HEK293 (cell line): ENCODE data around the gene RPS15.
A peak's percentile ranks its signal among the peaks of the same experiment; 100 is the strongest.

Experiments used
- CTCF ChIA-PET: fragments of 350-600 bp; formaldehyde crosslinking; extraction: SDS; loops from one replicate; lab custom pipeline; 2021; ENCODE audit warnings: antibody characterized with exemption; lab: Yijun Ruan, JAX
- POLR2A ChIA-PET: fragments of 300-600 bp; formaldehyde crosslinking; extraction: SDS; loops from one replicate; lab custom pipeline; 2020; ENCODE audit warnings: antibody characterized with exemption, inconsistent platforms; lab: Yijun Ruan, JAX
- H3K27ac ChIP-seq: fragments of 200-500 bp; sonication (Bioruptor generic); 2 replicates; pipeline ENCODE4 v1.5.1; 2014; ENCODE audit warnings: low read depth, low read length, control low read depth, inconsistent platforms; ENCODE audit errors: extremely low read depth
- H3K36me3 ChIP-seq, 2 experiments: fragments of 200-500 bp in 1 of 2; sonication (Bioruptor generic) in 1 of 2; 1 replicate in 1 of 2; 2 replicates in 1 of 2; pipeline ENCODE4 v1.5.1; 2014 to 2017; ENCODE audit warnings: inconsistent platforms in 2 of 2, low read length in 2 of 2; ENCODE audit not compliant: control insufficient read depth in 2 of 2, insufficient read depth in 1 of 2
- H3K4me1 ChIP-seq: fragments of 200-500 bp; sonication (Bioruptor generic); 2 replicates; pipeline ENCODE4 v1.5.1; 2014; ENCODE audit warnings: mild to moderate bottlenecking, low read length, inconsistent platforms; ENCODE audit not compliant: control insufficient read depth, insufficient read depth
- H3K4me3 ChIP-seq: 2 replicates; pipeline ENCODE4 v1.5.1; 2011; ENCODE audit warnings: low read depth, mild to moderate bottlenecking, control low read depth, low read length, moderate library complexity
- H3K9me3 ChIP-seq: fragments of 200-500 bp; sonication (Bioruptor generic); 2 replicates; pipeline ENCODE4 v1.5.1; 2014; ENCODE audit warnings: low read depth, low read length, inconsistent platforms; ENCODE audit not compliant: control insufficient read depth, insufficient read depth
- KLF1 ChIP-seq: fragments of 450-650 bp; formaldehyde crosslinking; IDR thresholded peaks from 2 replicates; pipeline ENCODE4 v1.5.1; 2016; ENCODE audit warnings: missing biosample characterization, missing genetic modification characterization
- KLF16 ChIP-seq: fragments of 450-650 bp; formaldehyde crosslinking; IDR thresholded peaks from 2 replicates; pipeline ENCODE4 v1.5.1; 2017; ENCODE audit warnings: missing biosample characterization, missing genetic modification characterization
- KLF8 ChIP-seq: fragments of 450-650 bp; formaldehyde crosslinking; IDR thresholded peaks from 2 replicates; pipeline ENCODE4 v1.5.1; 2016; ENCODE audit warnings: missing biosample characterization, missing genetic modification characterization
- KLF9 ChIP-seq: fragments of 450-650 bp; formaldehyde crosslinking; IDR thresholded peaks from 2 replicates; pipeline ENCODE4 v1.5.1; 2016; ENCODE audit warnings: missing biosample characterization, missing genetic modification characterization, low read depth
- MEIS1 ChIP-seq: sonication (generic); formaldehyde crosslinking; IDR thresholded peaks from 2 replicates; pipeline ENCODE4 v1.8.1; 2022; ENCODE audit warnings: missing genetic modification reagents, mild to moderate bottlenecking, borderline replicate concordance
- OVOL3 ChIP-seq: fragments of 450-650 bp; formaldehyde crosslinking; IDR thresholded peaks from 2 replicates; pipeline ENCODE4 v1.5.1; 2016; ENCODE audit warnings: missing biosample characterization, missing genetic modification characterization
- ZBTB48 ChIP-seq: fragments of 450-650 bp; formaldehyde crosslinking; IDR thresholded peaks from 2 replicates; pipeline ENCODE4 v1.5.1; 2016; ENCODE audit warnings: missing biosample characterization, missing genetic modification characterization
- ZFP69B ChIP-seq: fragments of 450-650 bp; formaldehyde crosslinking; IDR thresholded peaks from 2 replicates; pipeline ENCODE4 v1.5.1; 2016; ENCODE audit warnings: missing biosample characterization, missing genetic modification characterization
- ZNF138 ChIP-seq: fragments of 450-650 bp; formaldehyde crosslinking; IDR thresholded peaks from 2 replicates; pipeline ENCODE4 v1.5.1; 2016; ENCODE audit warnings: missing biosample characterization, missing genetic modification characterization, borderline replicate concordance
- ZNF146 ChIP-seq: fragments of 450-650 bp; formaldehyde crosslinking; IDR thresholded peaks from 2 replicates; pipeline ENCODE4 v1.5.1; 2016; ENCODE audit warnings: missing biosample characterization, missing genetic modification characterization
- ZNF155 ChIP-seq: fragments of 450-650 bp; formaldehyde crosslinking; IDR thresholded peaks from 2 replicates; pipeline ENCODE4 v1.5.1; 2016; ENCODE audit warnings: missing biosample characterization, missing genetic modification characterization
- ZNF175 ChIP-seq: fragments of 450-650 bp; formaldehyde crosslinking; IDR thresholded peaks from 2 replicates; pipeline ENCODE4 v1.5.1; 2016; ENCODE audit warnings: missing biosample characterization, missing genetic modification characterization
- ZNF2 ChIP-seq: fragments of 450-650 bp; formaldehyde crosslinking; IDR thresholded peaks from 2 replicates; pipeline ENCODE4 v1.5.1; 2016; ENCODE audit warnings: missing biosample characterization, missing genetic modification characterization
- ZNF350 ChIP-seq: fragments of 450-650 bp; formaldehyde crosslinking; IDR thresholded peaks from 2 replicates; pipeline ENCODE4 v1.5.0; 2017; ENCODE audit warnings: missing biosample characterization, mild to moderate bottlenecking, missing genetic modification characterization
- ZNF404 ChIP-seq: fragments of 450-650 bp; formaldehyde crosslinking; IDR thresholded peaks from 2 replicates; pipeline ENCODE4 v1.5.1; 2017; ENCODE audit warnings: missing biosample characterization, missing genetic modification characterization
- ZNF549 ChIP-seq: fragments of 450-650 bp; IDR thresholded peaks from 2 replicates; pipeline ENCODE4 v1.5.1; 2018; ENCODE audit warnings: missing biosample characterization, missing genetic modification characterization, mild to moderate bottlenecking, inconsistent platforms, moderate library complexity
- ZNF707 ChIP-seq: fragments of 450-650 bp; formaldehyde crosslinking; IDR thresholded peaks from 2 replicates; pipeline ENCODE4 v1.5.1; 2016; ENCODE audit warnings: missing biosample characterization, missing genetic modification characterization
- ZNF776 ChIP-seq: fragments of 450-650 bp; formaldehyde crosslinking; IDR thresholded peaks from 2 replicates; pipeline ENCODE4 v1.5.0; 2017; ENCODE audit warnings: missing biosample characterization, missing genetic modification characterization, borderline replicate concordance
- ZSCAN23 ChIP-seq: fragments of 450-650 bp; formaldehyde crosslinking; IDR thresholded peaks from 2 replicates; pipeline ENCODE4 v1.5.1; 2016; ENCODE audit warnings: missing biosample characterization, missing genetic modification characterization
- ZSCAN30 ChIP-seq: fragments of 450-650 bp; IDR thresholded peaks from 2 replicates; pipeline ENCODE4 v1.5.1; 2018; ENCODE audit warnings: missing biosample characterization, mild to moderate bottlenecking, missing genetic modification characterization, moderate library complexity
- ZXDB ChIP-seq: fragments of 450-650 bp; formaldehyde crosslinking; IDR thresholded peaks from 2 replicates; pipeline ENCODE4 v1.5.1; 2016; ENCODE audit warnings: missing biosample characterization, missing genetic modification characterization
- TF ChIP-seq, protein P1 (sequence below): IDR thresholded peaks from 2 replicates; pipeline ENCODE4 v1.6.1; 2011; ENCODE audit warnings: mild to moderate bottlenecking, low read depth, low read length, borderline replicate concordance
- TF ChIP-seq, protein P2 (sequence below): fragments of 450-650 bp; formaldehyde crosslinking; IDR thresholded peaks from 2 replicates; pipeline ENCODE4 v1.5.1; 2016; ENCODE audit warnings: missing biosample characterization, missing genetic modification characterization
- TF ChIP-seq, protein P3 (sequence below): fragments of 450-650 bp; formaldehyde crosslinking; IDR thresholded peaks from 2 replicates; pipeline ENCODE4 v1.5.1; 2016; ENCODE audit warnings: missing biosample characterization, missing genetic modification characterization
- TF ChIP-seq, protein P4 (sequence below): fragments of 450-650 bp; formaldehyde crosslinking; IDR thresholded peaks from 2 replicates; pipeline ENCODE4 v1.5.1; 2016; ENCODE audit warnings: missing biosample characterization, missing genetic modification characterization
- TF ChIP-seq, protein P5 (sequence below): fragments of 450-650 bp; formaldehyde crosslinking; IDR thresholded peaks from 2 replicates; pipeline ENCODE4 v1.5.1; 2017; ENCODE audit warnings: missing biosample characterization, missing genetic modification characterization

RPS15 gene

DNA sequence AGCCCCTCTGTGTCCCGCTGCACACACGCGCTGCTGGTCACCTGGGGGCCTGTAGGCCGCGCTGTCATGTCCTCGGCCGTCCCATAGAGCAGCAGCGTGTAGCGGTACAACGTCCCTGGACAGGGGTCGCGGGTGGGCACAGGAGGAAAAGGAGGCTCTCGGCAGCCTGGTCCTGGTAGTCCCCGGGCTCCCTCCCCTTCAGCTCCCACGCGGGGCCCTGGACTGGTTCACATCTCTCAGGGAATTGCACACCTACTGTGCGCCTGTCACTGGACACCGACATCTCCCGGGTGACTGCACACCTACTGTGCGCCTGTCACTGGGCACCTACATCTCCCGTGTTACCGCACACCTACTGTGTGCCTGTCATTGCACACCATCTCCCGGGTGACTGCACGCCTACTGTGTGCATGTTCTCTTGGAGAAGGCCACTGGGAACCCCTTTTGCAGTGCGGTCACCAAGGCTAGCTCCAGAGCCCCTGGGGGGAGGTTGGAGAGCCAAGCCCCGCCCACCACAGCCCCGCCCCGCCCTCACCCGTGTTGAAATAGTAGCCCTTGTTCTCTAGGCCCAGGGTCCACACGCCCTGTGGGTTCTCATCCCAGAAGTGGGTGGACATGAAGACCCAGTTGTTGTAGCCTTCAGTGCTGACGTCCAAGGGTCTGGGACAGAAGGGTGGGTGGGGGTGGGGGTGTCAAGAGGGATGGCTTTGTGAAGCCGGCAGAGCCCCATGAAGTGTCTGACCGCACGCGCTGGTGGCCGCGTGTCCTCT is 44.4 kb downstream of the RPS15 start (continued):
- TF ChIP-seq, protein P1, sequence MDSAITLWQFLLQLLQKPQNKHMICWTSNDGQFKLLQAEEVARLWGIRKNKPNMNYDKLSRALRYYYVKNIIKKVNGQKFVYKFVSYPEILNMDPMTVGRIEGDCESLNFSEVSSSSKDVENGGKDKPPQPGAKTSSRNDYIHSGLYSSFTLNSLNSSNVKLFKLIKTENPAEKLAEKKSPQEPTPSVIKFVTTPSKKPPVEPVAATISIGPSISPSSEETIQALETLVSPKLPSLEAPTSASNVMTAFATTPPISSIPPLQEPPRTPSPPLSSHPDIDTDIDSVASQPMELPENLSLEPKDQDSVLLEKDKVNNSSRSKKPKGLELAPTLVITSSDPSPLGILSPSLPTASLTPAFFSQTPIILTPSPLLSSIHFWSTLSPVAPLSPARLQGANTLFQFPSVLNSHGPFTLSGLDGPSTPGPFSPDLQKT = no peak
- TF ChIP-seq KLF9 (peak; percentile 54), ZNF350 (no peak), ZNF146 (tag by site-specific recombination) (no peak), KLF8 (tag by site-specific recombination) (peak; percentile 26; the same call in 1 of the 2 replicates), KLF16 (tag by site-specific recombination) (0 out of 2 replicates have a peak, but pooled peaks have one; percentile 40), ZNF2 (peak; percentile 67; the same call in 1 of the 2 replicates), ZSCAN30 (tag by site-specific recombination) (0 out of 2 replicates have a peak, but pooled peaks have one; percentile 38), ZNF549 (tag by site-specific recombination) (no peak), KLF1 (tag by site-specific recombination) (peak; percentile 38; the same call in 1 of the 2 replicates), ZXDB (tag by site-specific recombination) (0 out of 2 replicates have a peak, but pooled peaks have one; percentile 22)
- TF ChIP-seq, protein P2, sequence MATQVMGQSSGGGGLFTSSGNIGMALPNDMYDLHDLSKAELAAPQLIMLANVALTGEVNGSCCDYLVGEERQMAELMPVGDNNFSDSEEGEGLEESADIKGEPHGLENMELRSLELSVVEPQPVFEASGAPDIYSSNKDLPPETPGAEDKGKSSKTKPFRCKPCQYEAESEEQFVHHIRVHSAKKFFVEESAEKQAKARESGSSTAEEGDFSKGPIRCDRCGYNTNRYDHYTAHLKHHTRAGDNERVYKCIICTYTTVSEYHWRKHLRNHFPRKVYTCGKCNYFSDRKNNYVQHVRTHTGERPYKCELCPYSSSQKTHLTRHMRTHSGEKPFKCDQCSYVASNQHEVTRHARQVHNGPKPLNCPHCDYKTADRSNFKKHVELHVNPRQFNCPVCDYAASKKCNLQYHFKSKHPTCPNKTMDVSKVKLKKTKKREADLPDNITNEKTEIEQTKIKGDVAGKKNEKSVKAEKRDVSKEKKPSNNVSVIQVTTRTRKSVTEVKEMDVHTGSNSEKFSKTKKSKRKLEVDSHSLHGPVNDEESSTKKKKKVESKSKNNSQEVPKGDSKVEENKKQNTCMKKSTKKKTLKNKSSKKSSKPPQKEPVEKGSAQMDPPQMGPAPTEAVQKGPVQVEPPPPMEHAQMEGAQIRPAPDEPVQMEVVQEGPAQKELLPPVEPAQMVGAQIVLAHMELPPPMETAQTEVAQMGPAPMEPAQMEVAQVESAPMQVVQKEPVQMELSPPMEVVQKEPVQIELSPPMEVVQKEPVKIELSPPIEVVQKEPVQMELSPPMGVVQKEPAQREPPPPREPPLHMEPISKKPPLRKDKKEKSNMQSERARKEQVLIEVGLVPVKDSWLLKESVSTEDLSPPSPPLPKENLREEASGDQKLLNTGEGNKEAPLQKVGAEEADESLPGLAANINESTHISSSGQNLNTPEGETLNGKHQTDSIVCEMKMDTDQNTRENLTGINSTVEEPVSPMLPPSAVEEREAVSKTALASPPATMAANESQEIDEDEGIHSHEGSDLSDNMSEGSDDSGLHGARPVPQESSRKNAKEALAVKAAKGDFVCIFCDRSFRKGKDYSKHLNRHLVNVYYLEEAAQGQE (tag by site-specific recombination) = peak; percentile 56; the same call in 1 of the 2 replicates
- TF ChIP-seq, protein P3, sequence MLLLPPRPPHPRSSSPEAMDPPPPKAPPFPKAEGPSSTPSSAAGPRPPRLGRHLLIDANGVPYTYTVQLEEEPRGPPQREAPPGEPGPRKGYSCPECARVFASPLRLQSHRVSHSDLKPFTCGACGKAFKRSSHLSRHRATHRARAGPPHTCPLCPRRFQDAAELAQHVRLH = 0 out of 2 replicates have a peak, but pooled peaks have one; percentile 22
- TF ChIP-seq, all 188 proteins: peak for 11

DNA sequence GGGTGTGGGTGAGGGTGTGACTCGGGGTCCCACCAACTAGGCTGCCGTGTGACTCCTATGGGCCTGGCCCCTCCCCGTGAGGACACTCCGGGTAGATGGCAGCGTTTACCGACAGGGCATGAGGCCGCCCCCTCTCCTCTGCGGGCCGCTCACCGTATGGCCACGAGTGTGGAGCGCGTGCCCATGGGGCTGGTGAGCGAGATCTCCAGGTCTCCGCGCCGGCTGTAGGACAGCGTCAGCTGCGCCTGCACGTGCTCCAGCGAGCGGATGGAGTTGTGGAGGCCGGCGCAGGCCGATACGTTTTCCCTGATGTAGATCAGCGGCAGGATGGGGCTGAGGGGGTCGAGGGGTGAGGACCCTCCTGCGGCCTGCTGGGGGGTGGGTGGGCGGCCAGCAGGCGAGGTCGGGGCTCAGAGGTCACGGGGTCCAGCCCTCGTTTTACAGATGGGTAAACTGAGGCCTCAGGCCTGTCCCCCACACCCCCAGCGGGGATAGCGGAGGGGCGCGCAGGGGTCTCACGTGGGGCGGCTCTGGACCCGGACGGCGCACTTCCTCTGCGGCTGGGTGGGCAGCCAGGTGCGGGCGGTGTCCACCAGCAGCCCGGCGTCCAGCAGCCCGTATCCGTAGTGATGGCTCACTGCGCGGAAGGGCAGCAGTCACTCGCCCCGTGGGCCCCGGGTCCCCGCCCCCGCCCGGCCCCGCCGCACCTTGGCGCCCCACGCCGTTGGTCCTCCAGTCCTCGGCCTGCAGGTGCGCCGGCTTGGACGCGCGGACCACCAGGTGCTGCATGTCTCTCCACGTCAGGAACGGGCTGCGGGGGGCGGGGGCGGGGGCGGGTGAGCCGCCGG is 45.2 kb downstream of the RPS15 start:
- CTCF ChIA-PET = no interaction called here
- Histone ChIP-seq H3K4me3 (no peak overlapping the region), H3K4me1 (no peaks in the 10 kb centered on the region), H3K9me3 (no peaks in the 10 kb centered on the region), H3K36me3 (no peaks in the 10 kb centered on the region; a peak in 1 of 3 replicates), H3K27ac (no peak overlapping the region)
- POLR2A ChIA-PET = no interaction called here
- TF ChIP-seq ZNF404 = no peak
- no peak for TF ChIP-seq ZNF175
- no peak for TF ChIP-seq ZNF138 (tag by site-specific recombination)
- TF ChIP-seq ZNF155 (tag by site-specific recombination) = no peak
- TF ChIP-seq ZNF776 (tag by site-specific recombination) = no peak
- TF ChIP-seq, protein P4, sequence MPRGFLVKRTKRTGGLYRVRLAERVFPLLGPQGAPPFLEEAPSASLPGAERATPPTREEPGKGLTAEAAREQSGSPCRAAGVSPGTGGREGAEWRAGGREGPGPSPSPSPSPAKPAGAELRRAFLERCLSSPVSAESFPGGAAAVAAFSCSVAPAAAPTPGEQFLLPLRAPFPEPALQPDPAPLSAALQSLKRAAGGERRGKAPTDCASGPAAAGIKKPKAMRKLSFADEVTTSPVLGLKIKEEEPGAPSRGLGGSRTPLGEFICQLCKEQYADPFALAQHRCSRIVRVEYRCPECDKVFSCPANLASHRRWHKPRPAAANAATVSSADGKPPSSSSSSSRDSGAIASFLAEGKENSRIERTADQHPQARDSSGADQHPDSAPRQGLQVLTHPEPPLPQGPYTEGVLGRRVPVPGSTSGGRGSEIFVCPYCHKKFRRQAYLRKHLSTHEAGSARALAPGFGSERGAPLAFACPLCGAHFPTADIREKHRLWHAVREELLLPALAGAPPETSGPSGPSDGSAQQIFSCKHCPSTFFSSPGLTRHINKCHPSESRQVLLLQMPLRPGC (tag by site-specific recombination) = no peak
- TF ChIP-seq OVOL3 = no peak
- TF ChIP-seq ZFP69B (tag by site-specific recombination) = no peak
- no peak for TF ChIP-seq ZSCAN23 (tag by site-specific recombination)
- no peak for TF ChIP-seq ZBTB48 (tag by site-specific recombination)
- no peak for TF ChIP-seq ZNF707 (tag by site-specific recombination)
- TF ChIP-seq, protein P5, sequence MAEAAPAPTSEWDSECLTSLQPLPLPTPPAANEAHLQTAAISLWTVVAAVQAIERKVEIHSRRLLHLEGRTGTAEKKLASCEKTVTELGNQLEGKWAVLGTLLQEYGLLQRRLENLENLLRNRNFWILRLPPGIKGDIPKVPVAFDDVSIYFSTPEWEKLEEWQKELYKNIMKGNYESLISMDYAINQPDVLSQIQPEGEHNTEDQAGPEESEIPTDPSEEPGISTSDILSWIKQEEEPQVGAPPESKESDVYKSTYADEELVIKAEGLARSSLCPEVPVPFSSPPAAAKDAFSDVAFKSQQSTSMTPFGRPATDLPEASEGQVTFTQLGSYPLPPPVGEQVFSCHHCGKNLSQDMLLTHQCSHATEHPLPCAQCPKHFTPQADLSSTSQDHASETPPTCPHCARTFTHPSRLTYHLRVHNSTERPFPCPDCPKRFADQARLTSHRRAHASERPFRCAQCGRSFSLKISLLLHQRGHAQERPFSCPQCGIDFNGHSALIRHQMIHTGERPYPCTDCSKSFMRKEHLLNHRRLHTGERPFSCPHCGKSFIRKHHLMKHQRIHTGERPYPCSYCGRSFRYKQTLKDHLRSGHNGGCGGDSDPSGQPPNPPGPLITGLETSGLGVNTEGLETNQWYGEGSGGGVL = no peak
- no peak for TF ChIP-seq ZNF350
- no peak for TF ChIP-seq MEIS1 (CRISPR knock-in tag)
